GM12801 (cell line): Measurements from ENCODE around the gene MOV10L1.

Experiments
- TF ChIP-seq, protein P1 (sequence below): IDR thresholded peaks from one replicate; pipeline ENCODE4 v1.5.1; 2011; ENCODE audit warnings: control low read depth; ENCODE audit not compliant: insufficient read length; ENCODE audit errors: extremely low read depth

Gene MOV10L1

DNA sequence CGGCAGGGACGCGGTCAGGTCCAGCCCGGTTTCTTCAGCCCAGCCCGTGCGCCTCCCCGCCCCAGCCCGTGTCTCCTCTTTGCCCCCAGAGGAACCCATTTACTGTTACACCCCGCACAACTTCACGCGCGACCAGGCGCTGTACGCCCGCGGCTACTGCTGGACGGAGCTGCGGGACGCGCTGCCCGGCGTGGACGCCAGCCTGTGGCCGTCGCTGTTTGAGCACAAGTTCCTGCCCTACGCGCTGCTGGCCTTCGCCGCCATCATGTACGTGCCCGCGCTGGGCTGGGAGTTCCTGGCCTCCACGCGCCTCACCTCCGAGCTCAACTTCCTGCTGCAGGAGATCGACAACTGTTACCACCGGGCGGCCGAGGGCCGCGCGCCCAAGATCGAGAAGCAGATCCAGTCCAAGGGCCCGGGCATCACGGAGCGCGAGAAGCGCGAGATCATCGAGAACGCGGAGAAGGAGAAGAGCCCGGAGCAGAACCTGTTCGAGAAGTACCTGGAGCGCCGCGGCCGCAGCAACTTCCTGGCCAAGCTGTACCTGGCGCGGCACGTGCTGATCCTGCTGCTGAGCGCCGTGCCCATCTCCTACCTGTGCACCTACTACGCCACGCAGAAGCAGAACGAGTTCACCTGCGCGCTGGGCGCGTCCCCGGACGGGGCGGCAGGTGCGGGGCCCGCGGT lies 87.2 kb downstream of the MOV10L1 start:
- TF ChIP-seq, protein P1, sequence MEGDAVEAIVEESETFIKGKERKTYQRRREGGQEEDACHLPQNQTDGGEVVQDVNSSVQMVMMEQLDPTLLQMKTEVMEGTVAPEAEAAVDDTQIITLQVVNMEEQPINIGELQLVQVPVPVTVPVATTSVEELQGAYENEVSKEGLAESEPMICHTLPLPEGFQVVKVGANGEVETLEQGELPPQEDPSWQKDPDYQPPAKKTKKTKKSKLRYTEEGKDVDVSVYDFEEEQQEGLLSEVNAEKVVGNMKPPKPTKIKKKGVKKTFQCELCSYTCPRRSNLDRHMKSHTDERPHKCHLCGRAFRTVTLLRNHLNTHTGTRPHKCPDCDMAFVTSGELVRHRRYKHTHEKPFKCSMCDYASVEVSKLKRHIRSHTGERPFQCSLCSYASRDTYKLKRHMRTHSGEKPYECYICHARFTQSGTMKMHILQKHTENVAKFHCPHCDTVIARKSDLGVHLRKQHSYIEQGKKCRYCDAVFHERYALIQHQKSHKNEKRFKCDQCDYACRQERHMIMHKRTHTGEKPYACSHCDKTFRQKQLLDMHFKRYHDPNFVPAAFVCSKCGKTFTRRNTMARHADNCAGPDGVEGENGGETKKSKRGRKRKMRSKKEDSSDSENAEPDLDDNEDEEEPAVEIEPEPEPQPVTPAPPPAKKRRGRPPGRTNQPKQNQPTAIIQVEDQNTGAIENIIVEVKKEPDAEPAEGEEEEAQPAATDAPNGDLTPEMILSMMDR, result no peak

GRCh38 chr22:50177537-50178470 lies 88.0 kb downstream of the MOV10L1 start:
- TF ChIP-seq, protein P1, result no peak

DNA sequence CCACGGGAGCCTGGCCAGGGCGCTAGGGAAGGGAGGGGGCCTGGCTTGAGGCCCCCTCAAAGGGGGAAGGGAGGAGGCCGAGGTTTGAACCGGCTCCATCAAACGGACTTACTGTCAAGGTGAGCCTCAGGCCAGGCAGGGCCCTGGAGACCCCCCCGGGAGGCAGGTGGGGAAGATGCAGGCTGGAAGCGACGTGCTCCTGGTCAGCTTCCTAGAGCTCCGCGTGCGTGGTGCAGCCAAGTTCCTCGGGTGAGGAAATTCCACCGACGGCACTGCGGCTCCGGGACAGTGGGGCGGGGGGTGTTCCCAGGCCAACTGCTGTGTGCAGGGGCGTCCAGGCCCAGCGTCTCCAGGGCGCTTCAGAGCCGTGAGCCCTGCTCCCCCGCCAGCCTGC lies 88.7 kb downstream of the MOV10L1 start:
- TF ChIP-seq, protein P1, result no peak

GRCh38 chr22:50178871-50179869 lies 89.4 kb downstream of the MOV10L1 start:
- TF ChIP-seq, protein P1, result no peak

DNA sequence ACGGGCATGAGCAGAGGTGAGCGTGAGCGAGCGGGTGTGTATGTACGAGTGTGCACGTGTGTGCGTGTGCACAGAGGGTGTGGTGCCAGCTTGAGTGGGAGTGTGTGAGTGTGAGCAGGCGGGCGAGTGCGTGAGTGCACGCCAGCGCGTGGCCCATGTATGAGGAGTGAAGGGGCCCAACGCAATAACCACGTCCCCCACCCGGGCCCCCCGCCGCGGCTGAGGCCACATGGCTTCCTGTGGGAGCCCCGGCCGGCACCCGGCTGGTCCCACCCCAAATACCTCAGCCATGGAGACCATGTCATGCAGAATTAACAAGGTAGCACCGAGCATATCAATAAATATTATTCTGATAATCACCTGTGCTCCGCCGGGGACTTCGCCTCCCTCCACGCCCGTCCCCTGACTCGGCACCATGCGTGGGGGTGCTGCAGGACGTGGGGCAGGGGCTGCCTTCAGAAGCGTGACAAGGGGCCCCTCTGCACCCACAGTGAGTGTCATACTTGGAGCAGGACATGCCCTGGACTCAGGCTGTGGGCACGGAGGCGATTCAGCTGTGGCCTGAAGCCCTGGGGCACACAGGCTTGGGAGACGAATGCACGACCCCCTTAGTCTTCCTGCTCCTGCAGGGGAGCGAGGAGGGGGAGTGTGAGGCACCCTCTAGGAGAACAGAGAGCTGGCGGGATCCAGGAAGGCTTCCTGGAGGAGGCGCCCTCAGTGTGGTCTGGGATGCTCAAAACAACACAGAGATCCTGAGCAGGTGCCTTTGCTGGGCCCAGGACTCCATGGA lies 90.3 kb downstream of the MOV10L1 start:
- TF ChIP-seq, protein P1, result no peak

GRCh38 chr22:50180727-50181521 lies 91.1 kb downstream of the MOV10L1 start:
- TF ChIP-seq, protein P1, result no peak
